Smooth muscle cell of the brain vasculature (primary cell): Measurements from ENCODE around the gene NF2.
A peak's percentile ranks its signal among the peaks of the same experiment; 100 is the strongest.

Source experiments
- DNase-seq: peaks from one replicate; pipeline ENCODE4 v3.0.0-alpha.2; 2012; ENCODE audit warnings: low read depth, low spot score

NF2 gene

DNA sequence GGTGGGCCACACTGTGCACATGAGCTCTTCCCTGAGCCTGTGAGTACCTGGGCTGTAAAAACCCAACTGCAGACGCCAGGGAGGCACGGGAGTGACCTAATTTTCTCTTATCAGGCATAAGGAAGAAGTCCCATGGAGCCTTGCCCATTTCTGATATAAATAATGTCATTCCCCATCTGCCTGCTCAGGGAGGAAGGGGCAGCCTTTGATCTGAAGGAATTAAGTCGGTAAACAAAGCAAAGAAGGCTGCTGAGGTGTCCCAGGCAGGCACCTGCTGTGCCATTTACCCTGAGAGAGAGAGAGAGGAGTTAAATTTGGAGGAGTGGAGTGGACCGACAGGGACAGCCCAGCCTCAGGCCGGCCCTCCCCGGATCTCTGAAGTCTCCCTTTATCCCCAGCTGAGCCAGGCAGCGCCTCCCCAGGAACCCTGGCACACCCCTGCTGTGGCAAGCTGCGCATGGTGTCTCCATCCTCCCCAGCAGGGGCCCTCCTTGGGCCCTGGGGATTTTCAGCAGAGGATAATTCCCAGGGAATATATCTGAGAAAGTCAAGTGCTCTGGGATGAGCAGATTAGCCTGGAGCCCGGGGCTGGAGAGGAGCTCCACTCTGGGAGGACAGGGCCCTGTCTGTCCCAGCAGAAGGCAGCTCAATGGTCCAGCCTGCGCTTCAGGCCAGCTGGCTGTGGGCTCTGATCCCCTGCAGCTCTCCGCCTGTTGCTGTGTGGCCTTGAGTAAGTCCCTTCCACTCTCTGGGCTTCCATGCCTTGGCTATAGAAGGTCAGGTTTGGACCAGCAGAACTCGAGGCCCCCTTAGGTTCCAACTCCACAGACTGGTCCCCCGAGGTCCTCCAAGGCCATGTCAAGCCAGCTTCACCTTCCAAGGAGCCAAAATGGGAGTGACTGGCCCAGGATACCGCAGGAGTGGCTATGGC, 98.8 kb downstream of the NF2 start:
- no peak for DNase-seq

DNA sequence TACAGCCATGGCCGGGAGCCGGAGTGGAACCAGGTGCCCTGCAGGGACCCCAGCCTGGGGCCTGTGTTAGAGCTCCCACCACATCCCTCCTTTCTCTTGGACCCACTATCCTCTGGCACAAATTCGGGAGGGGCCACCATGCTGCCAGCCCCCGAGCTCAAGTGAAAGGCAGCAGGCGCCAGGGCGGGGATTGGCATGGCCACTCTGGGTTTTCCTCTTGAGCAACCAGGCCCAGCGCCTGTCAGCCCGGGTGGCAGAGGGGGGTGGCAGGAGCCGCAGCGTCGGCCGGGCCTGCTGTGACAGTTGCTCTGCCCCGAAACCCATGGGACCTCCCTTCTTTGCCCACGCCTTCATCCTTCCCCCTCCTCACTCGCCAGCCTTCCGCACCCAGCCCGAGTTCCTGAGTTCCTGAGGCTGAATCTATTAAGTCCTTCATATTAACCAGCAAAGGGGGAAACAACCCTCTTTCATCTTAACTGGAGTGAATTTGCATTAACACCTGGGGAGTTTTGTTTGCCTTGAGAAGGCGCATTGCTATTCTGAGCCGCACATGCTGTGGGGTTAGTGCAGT, 99.6 kb downstream of the NF2 start:
- no peak for DNase-seq

- no peak for DNase-seq
Observed at GRCh38 chr22:29703569-29704195, 100.2 kb downstream of the NF2 start.

GRCh38 chr22:29704528-29705285, 101.3 kb downstream of the NF2 start:
- DNase-seq, result no peak

DNA sequence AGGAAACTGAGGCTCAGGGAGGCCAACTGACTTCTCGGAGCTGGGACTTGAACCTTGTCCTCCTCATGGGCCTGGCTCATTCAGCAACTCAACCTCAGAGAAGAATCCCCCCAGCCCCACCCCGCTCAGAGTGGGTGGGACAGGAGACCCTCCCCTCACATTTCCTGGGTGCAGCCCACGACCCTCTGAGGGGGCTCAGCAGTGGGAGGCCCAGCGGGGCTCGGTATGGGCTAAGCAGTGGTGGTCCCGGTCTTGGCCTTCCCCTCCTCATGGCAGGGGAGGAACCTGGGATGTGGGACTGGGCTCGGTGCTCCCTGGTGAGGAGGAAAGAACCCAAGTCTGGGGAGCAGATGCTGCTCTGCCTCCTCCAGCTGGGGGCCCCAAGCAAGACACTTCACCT, 102.2 kb downstream of the NF2 start:
- no peak for DNase-seq

- DNase-seq, result no peak
Observed at GRCh38 chr22:29706486-29706885, 103.1 kb downstream of the NF2 start.

- no peak for DNase-seq
Observed at GRCh38 chr22:29707010-29707409, 103.6 kb downstream of the NF2 start.

- no peak for DNase-seq
Observed at GRCh38 chr22:29707471-29707870, 104.0 kb downstream of the NF2 start.

- no peak for DNase-seq
Observed at GRCh38 chr22:29710193-29710592, 106.8 kb downstream of the NF2 start.

GRCh38 chr22:29710922-29711593, 107.6 kb downstream of the NF2 start:
- no peak for DNase-seq

DNA sequence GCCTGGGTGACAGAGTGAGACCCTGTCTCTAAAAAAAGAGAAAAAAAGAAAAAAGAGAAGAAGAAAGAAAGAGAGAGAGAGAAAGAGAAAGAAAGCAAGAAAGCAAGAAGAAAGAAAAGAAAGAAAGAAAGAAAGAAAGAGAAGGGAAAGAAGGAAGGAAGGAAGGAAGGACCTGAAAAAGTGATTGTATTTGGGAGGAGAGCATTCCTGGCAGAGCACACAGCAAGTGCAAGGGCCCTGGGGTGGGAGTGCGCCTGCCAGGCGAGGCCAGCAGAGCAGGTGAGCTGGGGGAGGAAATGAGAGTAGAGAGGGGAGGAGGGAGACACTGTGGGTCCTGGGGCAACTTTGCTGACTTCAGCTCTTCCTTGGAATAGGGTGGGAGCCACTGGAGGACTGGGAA, 108.7 kb downstream of the NF2 start:
- DNase-seq, result no peak

DNA sequence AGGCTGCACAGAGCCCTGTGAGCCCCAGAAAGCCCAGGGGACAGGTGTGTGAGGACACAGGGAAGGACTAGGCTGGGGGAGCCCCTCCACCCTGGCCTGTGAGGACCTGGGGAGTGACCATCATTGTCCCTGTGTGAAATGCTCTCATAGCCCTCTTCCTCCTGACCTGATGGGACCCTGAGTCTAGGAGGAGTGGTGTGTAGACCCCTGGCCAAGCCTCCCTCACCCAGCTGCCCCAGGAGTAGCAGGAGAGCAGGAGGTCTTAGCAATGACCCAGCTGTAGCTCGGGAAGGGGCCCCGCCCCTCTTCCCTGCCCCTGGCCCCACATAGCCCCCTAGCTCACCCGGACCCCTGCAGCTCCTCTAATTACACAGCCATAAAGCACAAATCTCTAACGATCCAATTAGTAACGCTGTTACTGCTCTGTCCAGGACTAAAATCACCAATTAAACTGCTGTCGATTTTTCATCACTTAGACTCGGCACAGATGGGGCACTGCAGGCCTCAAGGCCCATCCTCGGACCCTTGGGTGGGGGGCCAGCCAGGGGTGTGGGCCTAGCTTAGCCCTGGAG, 109.8 kb downstream of the NF2 start:
- DNase-seq, result no peak

DNA sequence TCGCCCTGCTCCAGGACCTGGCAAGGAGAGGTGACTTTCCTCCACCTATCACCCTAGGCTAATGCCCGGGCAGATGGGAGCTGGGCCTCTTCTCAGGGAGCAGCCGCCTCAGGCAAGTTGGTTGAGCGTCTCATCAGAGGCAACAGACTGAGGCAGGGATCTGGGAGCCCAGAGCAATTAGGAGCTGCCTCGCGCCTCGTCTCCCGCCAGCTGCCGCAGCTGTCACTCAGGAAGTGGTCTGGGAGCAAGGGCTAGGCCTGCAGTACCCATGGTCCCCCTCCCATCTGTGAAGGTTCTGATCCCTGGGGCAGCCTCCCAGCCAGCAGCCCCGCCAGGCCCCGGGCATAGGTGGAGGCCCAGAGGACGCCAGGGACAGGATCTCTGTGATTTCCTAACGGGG, 111.8 kb downstream of the NF2 start:
- no peak for DNase-seq

DNA sequence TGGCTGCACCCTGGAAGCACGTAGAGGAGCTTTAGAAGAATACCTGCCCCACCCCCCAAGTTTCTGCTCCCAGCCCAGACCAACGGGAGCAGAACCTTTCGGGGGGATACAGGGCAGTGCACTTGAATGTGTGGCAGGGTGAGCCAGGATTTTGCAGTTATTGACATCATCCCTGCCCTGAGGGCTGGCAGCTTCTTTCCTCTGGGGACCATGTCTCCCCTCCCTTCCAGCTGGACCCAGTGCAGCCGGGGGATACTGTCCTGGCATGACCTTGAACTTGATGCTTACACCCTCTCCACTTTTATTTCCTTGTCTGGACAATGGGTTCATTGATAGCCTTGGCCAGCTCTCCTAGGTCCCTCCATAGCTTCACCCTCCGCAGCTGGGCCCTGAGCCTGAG, 112.3 kb downstream of the NF2 start:
- DNase-seq, result no peak

GRCh38 chr22:29716814-29717545, 113.5 kb downstream of the NF2 start:
- peak; percentile 50 for DNase-seq

DNA sequence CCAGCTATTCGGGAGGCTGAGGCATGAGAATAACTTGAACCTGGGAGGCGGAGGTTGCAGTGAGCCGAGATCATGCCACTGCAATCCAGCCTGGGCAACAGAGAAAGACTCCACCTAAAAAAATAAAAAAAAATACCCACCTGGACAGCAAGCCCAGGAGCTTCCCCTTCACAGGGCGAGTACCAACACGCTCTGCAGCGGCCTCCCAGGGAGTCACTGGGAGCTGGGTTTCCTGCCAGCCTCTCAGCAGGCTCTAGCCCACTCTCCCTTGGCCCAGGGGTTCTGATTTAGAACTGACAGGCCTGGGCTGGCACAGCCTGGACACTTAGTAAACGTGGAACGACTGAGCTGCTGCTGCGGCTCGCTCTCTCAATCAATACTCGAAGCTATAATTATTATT, 114.4 kb downstream of the NF2 start:
- DNase-seq, result no peak

DNA sequence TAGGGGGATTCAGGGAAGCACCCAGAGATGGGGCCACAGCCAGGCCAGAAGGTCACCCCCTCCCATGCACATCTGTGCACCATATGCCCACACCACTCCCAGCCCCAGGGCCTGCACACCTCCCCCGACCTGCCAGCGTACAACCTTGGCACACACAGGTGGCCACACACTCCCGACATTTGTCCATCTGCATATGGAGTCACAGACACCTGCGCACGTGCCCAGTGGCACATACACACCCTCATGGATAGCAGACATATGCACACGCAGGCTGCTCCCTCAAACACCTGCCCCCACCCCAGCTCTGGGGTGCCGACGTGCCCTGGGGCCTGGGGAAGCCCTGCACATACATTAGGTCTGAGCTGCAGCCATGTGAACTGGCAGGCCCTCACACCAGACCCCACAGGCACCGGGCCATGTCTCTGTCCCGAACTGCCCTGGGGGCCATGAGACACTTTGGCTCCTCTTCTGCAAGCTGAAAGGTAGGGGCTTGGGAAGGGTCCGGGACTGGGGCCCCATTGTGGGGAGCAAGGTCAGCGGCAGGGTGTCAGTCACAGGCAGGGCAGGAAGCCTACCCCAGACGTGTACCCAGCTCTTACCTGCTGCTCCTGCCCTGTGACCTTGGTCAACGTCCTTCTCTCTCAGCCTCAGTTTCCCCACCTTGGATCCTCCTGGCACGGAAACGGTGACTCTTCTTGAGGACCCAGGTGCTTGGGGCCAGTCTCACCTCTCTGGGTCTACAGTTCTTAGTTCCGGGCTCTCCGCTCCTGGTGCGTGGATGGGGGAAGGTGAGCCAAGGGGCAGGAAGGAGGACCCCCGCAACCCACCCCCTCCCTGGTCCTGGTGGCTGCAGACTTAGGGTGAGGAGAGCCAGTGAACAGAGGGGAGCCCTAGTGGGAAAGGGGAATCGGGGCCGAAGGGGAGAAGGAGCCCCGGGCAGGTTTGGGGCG, 115.8 kb downstream of the NF2 start:
- no peak for DNase-seq

GRCh38 chr22:29719899-29720645, 116.6 kb downstream of the NF2 start, which contains the start of gene CABP7:
Gene CABP7 (plus strand): TSS chr22:29720003. CDS start chr22:29720425, 422 bp downstream.
- no peak for DNase-seq
